Choroid plexus epithelial cell (primary cell): Measurements from ENCODE around the gene WIPF3.

ENCODE experiments used
- DNase-seq: peaks from one replicate; pipeline ENCODE4 v3.0.0-alpha.2; 2010; ENCODE audit warnings: low read depth
- H3K4me3 ChIP-seq: 2 replicates; pipeline ENCODE4 v1.5.1; 2011; ENCODE audit warnings: low read depth, mild to moderate bottlenecking, control low read depth, low read length, moderate library complexity
- TF ChIP-seq, protein P1 (sequence below): conservative IDR thresholded peaks from 2 replicates; pipeline ENCODE4 v1.5.1; 2011; ENCODE audit warnings: low read depth, mild to moderate bottlenecking, control low read depth, inconsistent platforms, low read length, moderate library complexity

WIPF3 gene, protein sequence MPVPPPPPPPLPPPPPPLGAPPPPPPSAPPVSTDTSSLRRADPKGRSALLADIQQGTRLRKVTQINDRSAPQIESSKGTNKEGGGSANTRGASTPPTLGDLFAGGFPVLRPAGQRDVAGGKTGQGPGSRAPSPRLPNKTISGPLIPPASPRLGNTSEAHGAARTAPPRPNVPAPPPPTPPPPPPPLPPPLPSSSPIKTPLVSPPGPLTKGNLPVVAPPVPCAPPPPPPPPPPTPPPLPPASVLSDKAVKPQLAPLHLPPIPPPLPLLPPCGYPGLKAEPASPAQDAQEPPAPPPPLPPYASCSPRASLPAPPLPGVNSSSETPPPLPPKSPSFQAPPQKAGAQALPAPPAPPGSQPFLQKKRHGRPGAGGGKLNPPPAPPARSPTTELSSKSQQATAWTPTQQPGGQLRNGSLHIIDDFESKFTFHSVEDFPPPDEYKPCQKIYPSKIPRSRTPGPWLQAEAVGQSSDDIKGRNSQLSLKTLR

GRCh38 chr7:29806208-29806994 lies at the start of gene WIPF3:
TSS of gene WIPF3 (plus strand) at chr7:29806508. CDS start at chr7:29834725, 28,217 bp downstream.
- TF ChIP-seq, protein P1, sequence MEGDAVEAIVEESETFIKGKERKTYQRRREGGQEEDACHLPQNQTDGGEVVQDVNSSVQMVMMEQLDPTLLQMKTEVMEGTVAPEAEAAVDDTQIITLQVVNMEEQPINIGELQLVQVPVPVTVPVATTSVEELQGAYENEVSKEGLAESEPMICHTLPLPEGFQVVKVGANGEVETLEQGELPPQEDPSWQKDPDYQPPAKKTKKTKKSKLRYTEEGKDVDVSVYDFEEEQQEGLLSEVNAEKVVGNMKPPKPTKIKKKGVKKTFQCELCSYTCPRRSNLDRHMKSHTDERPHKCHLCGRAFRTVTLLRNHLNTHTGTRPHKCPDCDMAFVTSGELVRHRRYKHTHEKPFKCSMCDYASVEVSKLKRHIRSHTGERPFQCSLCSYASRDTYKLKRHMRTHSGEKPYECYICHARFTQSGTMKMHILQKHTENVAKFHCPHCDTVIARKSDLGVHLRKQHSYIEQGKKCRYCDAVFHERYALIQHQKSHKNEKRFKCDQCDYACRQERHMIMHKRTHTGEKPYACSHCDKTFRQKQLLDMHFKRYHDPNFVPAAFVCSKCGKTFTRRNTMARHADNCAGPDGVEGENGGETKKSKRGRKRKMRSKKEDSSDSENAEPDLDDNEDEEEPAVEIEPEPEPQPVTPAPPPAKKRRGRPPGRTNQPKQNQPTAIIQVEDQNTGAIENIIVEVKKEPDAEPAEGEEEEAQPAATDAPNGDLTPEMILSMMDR = no peak
- H3K4me3 ChIP-seq = peak within 1 kb of the TSS; percentile 22
- no peak for DNase-seq

GRCh38 chr7:29763266-29763665 lies 43.0 kb upstream of the WIPF3 start:
- no peak overlapping the region for H3K4me3 ChIP-seq
- TF ChIP-seq, protein P1 = no peak
- no peak for DNase-seq

- DNase-seq = no peak
- TF ChIP-seq, protein P1 = no peak
- no peak overlapping the region for H3K4me3 ChIP-seq
Observed at GRCh38 chr7:29764227-29764626, 42.1 kb upstream of the WIPF3 start.

DNA sequence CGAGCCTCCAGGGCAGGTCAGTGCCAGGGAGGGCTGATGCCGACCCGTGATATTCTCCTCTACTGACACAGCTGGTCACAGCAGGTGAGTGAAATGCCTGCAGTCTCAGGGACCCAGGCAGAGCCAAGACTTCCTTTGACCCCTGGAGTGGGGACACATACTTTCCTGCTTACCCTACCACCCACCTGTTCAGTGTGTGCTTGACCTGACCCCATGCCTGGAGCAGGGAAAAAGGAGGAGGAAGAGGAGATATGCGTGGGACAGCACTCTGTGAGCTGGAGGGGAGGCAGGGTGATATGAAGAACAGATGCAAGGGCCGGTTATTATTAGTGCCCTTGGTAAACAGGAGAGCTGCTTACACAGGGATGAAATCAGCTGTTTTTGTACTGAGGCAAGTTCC lies 40.8 kb upstream of the WIPF3 start:
- no peak for DNase-seq
- TF ChIP-seq, protein P1 = no peak
- no peak overlapping the region for H3K4me3 ChIP-seq

DNA sequence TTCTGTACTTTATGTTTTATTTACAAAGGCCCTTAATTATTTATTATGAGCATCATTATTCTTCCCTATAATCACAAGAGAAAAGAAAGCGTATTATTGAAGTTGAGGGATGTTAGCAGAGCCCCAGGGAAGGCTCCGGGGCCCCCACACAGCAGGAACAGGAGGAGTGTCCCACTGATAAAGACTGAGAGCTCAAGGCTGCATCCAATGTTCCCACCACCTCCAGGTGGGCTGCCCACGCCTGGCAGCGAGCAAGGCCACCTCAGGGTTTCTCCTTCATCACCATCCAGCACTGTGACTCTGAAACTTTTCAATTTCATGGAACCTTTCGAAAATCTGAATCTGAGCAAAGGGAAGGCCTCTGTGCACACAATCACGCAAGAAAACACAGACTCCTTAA lies 35.9 kb upstream of the WIPF3 start:
- TF ChIP-seq, protein P1 = no peak
- no peak overlapping the region for H3K4me3 ChIP-seq
- no peak for DNase-seq

DNA sequence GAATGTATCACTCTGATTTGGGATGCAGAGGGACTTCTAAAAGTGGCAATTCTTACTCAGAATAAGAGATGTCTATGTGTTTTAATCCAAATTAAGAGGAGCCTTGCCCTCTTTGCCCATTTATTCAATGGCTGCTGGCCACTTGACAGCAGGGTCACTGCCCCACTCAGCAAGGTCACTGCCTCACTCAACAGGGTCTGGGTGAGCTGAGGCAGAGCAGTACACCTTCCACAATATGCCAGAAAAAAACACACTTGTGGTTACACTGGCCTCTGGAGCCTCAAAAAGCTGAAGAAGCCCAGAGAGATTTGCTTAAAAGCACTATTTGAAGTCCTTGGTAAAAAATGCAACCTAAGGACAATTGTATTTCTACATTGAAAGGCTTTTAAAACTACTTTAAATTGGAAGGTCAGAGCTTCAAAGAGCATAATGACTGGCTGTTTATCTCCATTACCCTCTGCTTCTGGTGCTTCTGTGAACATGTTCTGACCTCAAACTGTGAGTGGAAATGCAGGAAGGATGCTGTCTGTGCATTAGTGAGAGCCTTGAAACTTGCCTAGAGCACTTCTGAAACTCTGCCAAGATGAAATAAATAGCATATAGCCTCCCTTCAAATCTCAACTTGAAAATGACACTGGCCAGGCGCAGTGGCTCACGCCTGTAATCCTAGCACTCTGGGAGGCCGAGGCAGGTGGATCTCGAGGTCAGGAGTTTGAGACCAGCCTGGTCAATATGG lies 35.1 kb upstream of the WIPF3 start:
- H3K4me3 ChIP-seq = no peak overlapping the region
- TF ChIP-seq, protein P1 = no peak
- no peak for DNase-seq
